Transverse colon (tissue), 4 donors: ENCODE results near the gene CDH13.

ENCODE experiments used
- EP300 ChIP-seq: sonication (generic); formaldehyde crosslinking; IDR thresholded peaks from one replicate; pipeline ENCODE4 v1.6.1; 2017; ENCODE audit warnings: antibody characterized with exemption, low read depth
- POLR2A ChIP-seq: fragments of 450-650 bp; IDR thresholded peaks from one replicate; pipeline ENCODE4 v1.6.1; 2016; ENCODE audit warnings: antibody characterized with exemption, mild to moderate bottlenecking, moderate library complexity
- POLR2AphosphoS5 ChIP-seq, 3 donors: sonication (generic); formaldehyde crosslinking; IDR thresholded peaks; one replicate each; pipeline ENCODE4 v1.6.1; 2016; ENCODE audit warnings: antibody characterized with exemption in 3 of 3
- TF ChIP-seq, protein P1 (sequence below), 5 experiments: fragments of 200-600 bp in 3 of 5; fragments of 450-650 bp in 2 of 5; sonication (generic) in 3 of 5; IDR thresholded peaks; 1 replicate in 2 of 5; 2 replicates in 3 of 5; pipeline ENCODE4 v1.5.1; 2016 to 2017; ENCODE audit warnings: antibody characterized with exemption in 5 of 5, inconsistent platforms in 3 of 5, mild to moderate bottlenecking in 2 of 5, moderate library complexity in 1 of 5

DNA sequence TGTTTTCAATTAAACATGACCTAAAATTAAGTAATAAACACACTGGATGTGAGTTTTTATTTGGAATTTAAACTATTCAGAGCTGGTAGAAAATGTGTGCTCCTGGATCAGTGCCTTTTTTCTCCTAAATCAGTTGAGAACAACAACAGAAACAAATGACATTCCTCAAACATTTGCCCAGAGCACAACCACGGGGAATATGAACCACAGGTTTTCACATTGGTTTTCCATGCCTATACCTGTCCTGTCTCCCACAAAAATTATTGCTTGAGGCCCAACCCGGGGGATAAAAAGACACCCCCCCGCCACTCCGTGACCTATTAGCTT lies 1187.9 kb downstream of the CDH13 start:
- TF ChIP-seq EP300 (no peak), POLR2A (no peak), POLR2AphosphoS5 (IDR thresholded peaks at IDR 0.05) (no peak)
- TF ChIP-seq, protein P1, sequence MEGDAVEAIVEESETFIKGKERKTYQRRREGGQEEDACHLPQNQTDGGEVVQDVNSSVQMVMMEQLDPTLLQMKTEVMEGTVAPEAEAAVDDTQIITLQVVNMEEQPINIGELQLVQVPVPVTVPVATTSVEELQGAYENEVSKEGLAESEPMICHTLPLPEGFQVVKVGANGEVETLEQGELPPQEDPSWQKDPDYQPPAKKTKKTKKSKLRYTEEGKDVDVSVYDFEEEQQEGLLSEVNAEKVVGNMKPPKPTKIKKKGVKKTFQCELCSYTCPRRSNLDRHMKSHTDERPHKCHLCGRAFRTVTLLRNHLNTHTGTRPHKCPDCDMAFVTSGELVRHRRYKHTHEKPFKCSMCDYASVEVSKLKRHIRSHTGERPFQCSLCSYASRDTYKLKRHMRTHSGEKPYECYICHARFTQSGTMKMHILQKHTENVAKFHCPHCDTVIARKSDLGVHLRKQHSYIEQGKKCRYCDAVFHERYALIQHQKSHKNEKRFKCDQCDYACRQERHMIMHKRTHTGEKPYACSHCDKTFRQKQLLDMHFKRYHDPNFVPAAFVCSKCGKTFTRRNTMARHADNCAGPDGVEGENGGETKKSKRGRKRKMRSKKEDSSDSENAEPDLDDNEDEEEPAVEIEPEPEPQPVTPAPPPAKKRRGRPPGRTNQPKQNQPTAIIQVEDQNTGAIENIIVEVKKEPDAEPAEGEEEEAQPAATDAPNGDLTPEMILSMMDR (IDR thresholded peaks at IDR 0.05): no peak
